A549 (cell line): ENCODE data around the gene KCNMA1.

Experiments used
- EP300 ChIP-seq, 2 experiments: fragments of >200 bp; sonication (Bioruptor Twin); formaldehyde crosslinking; IDR thresholded peaks; 2 replicates in 1 of 2; 3 replicates in 1 of 2; pipeline ENCODE4 v1.6.1; 2016 to 2017
- ESRRA ChIP-seq: fragments of 150-350 bp; IDR thresholded peaks from 2 replicates; pipeline ENCODE4 v1.6.1; 2014; ENCODE audit warnings: mild to moderate bottlenecking, low read length, borderline replicate concordance
- HOXB13 ChIP-seq: fragments of 250-450 bp; sonication (Bioruptor Pico); IDR thresholded peaks from 2 replicates; pipeline ENCODE4 v1.5.0; 2020; ENCODE audit warnings: low read depth, mild to moderate bottlenecking, moderate library complexity
- MAFK ChIP-seq: fragments of 450-650 bp; IDR thresholded peaks from 2 replicates; pipeline ENCODE4 v1.6.1; 2014; ENCODE audit not compliant: partially characterized antibody
- POLR2A ChIP-seq: IDR thresholded peaks from 2 replicates; pipeline ENCODE4 v1.6.1; 2012; ENCODE audit warnings: mild to moderate bottlenecking, low read length
- POLR2AphosphoS2 ChIP-seq: conservative IDR thresholded peaks from 2 replicates; pipeline ENCODE4 v1.6.1; 2012; ENCODE audit warnings: low read length, improper control_type of control experiment, inconsistent platforms
- RFX5 ChIP-seq: fragments of 450-650 bp; IDR thresholded peaks from 2 replicates; pipeline ENCODE4 v1.7.1; 2014; ENCODE audit warnings: antibody characterized with exemption, mild to moderate bottlenecking, moderate library complexity
- ZFP36 ChIP-seq: fragments of 450-650 bp; IDR thresholded peaks from 2 replicates; pipeline ENCODE4 v1.6.1; 2014; ENCODE audit warnings: borderline replicate concordance; ENCODE audit not compliant: partially characterized antibody
- TF ChIP-seq, protein P1 (sequence below): fragments of 250-450 bp; sonication (Bioruptor Pico); IDR thresholded peaks from 2 replicates; pipeline ENCODE4 v1.5.0; 2021; ENCODE audit warnings: mild to moderate bottlenecking, moderate library complexity, borderline replicate concordance
- TF ChIP-seq, protein P2 (sequence below): fragments of >200 bp; sonication (Bioruptor Twin); formaldehyde crosslinking; IDR thresholded peaks from 3 replicates; pipeline ENCODE4 v1.5.1; 2016
- TF ChIP-seq, protein P3 (sequence below): fragments of 450-650 bp; IDR thresholded peaks from 2 replicates; pipeline ENCODE4 v1.6.1; 2014; ENCODE audit warnings: antibody characterized with exemption
- TF ChIP-seq, protein P4 (sequence below): fragments of >200 bp; sonication (Bioruptor Twin); formaldehyde crosslinking; IDR thresholded peaks from 2 replicates; pipeline ENCODE4 v1.6.1; 2016

DNA sequence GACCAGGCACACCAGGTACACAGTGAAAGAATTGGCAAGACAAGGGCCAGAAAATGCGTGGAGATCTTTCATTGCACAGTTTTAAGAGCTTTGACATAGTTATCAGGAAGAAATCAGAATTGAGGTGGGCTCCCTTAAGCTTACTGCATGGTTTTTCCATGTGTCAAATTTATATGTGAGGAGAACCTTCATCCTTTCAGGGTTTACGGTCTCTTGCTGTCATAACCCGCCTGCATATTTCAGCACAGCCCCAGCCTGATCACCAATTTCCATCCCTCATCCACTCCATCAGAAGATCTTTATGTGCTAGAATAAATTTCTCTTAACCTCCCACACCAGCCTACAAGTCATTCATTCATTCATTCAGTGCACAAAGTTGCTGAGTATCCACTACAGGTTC, 373.1 kb downstream of the KCNMA1 start:
- TF ChIP-seq, protein P1, sequence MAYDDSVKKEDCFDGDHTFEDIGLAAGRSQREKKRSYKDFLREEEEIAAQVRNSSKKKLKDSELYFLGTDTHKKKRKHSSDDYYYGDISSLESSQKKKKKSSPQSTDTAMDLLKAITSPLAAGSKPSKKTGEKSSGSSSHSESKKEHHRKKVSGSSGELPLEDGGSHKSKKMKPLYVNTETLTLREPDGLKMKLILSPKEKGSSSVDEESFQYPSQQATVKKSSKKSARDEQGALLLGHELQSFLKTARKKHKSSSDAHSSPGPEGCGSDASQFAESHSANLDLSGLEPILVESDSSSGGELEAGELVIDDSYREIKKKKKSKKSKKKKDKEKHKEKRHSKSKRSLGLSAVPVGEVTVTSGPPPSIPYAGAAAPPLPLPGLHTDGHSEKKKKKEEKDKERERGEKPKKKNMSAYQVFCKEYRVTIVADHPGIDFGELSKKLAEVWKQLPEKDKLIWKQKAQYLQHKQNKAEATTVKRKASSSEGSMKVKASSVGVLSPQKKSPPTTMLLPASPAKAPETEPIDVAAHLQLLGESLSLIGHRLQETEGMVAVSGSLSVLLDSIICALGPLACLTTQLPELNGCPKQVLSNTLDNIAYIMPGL, result no peak
- no peak for TF ChIP-seq EP300 (IDR thresholded peaks at IDR 0.05)
- TF ChIP-seq, protein P2, sequence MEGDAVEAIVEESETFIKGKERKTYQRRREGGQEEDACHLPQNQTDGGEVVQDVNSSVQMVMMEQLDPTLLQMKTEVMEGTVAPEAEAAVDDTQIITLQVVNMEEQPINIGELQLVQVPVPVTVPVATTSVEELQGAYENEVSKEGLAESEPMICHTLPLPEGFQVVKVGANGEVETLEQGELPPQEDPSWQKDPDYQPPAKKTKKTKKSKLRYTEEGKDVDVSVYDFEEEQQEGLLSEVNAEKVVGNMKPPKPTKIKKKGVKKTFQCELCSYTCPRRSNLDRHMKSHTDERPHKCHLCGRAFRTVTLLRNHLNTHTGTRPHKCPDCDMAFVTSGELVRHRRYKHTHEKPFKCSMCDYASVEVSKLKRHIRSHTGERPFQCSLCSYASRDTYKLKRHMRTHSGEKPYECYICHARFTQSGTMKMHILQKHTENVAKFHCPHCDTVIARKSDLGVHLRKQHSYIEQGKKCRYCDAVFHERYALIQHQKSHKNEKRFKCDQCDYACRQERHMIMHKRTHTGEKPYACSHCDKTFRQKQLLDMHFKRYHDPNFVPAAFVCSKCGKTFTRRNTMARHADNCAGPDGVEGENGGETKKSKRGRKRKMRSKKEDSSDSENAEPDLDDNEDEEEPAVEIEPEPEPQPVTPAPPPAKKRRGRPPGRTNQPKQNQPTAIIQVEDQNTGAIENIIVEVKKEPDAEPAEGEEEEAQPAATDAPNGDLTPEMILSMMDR, result no peak
- no peak for TF ChIP-seq POLR2AphosphoS2
- TF ChIP-seq HOXB13 (CRISPR knock-in tag), result no peak
- TF ChIP-seq, protein P3, sequence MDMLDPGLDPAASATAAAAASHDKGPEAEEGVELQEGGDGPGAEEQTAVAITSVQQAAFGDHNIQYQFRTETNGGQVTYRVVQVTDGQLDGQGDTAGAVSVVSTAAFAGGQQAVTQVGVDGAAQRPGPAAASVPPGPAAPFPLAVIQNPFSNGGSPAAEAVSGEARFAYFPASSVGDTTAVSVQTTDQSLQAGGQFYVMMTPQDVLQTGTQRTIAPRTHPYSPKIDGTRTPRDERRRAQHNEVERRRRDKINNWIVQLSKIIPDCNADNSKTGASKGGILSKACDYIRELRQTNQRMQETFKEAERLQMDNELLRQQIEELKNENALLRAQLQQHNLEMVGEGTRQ, result no peak
- no peak for TF ChIP-seq RFX5
- no peak for TF ChIP-seq POLR2A
- no peak for TF ChIP-seq ESRRA
- no peak for TF ChIP-seq ZFP36
- TF ChIP-seq, protein P4, sequence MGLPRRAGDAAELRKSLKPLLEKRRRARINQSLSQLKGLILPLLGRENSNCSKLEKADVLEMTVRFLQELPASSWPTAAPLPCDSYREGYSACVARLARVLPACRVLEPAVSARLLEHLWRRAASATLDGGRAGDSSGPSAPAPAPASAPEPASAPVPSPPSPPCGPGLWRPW, result no peak
- TF ChIP-seq MAFK, result no peak
